Upper lobe of left lung (tissue), 4 donors: Measurements from ENCODE around the gene C15orf39.
"Not testable (repeated sequence)": the region's sequence is repeated elsewhere in the genome, so short reads cannot be mapped to it uniquely, and the experiment has no call there.

Experiments used
- CTCF ChIP-seq, 6 experiments: fragments of 450-650 bp in 4 of 6; fragments of 200-600 bp in 2 of 6; sonication (generic) in 2 of 6; IDR thresholded peaks; one replicate each; pipeline ENCODE4 v1.5.1; 2016 to 2019; ENCODE audit warnings: antibody characterized with exemption in 6 of 6
- EP300 ChIP-seq, 4 donors: sonication (generic); formaldehyde crosslinking; IDR thresholded peaks; one replicate each; pipeline ENCODE4 v1.5.1; 2017; ENCODE audit warnings: antibody characterized with exemption in 4 of 4, control low read depth in 2 of 4
- POLR2A ChIP-seq, 4 donors: fragments of 450-650 bp; IDR thresholded peaks; one replicate each; pipeline ENCODE4 v1.5.1; 2016 to 2017; ENCODE audit warnings: antibody characterized with exemption in 4 of 4, mild to moderate bottlenecking in 2 of 4
- POLR2AphosphoS5 ChIP-seq, 2 donors: sonication (generic); formaldehyde crosslinking; IDR thresholded peaks; one replicate each; pipeline ENCODE4 v1.5.1; 2017; ENCODE audit warnings: antibody characterized with exemption in 2 of 2

GRCh38 chr15:75252285-75252684 lies 50.6 kb downstream of the C15orf39 start:
- TF ChIP-seq CTCF, POLR2AphosphoS5, POLR2A, EP300 (IDR thresholded peaks at IDR 0.05): not testable (repeated sequence)
